Chondrocyte (in vitro differentiated cells): ENCODE measurements around the gene P3H3. TPM values are rescaled to one million over a fixed set of nuclear protein-coding genes. Genes with fewer than 3 reads are reported as not detected.

Experiments
- DNase-seq: peaks from one replicate; pipeline ENCODE4 v3.0.0; 2021; ENCODE audit warnings: mixed read lengths, low spot score
- H3K27ac Mint-ChIP-seq: one replicate; pipeline ENCODE4 v1.8.0; 2021; ENCODE audit warnings: mild to moderate bottlenecking, moderate library complexity, mixed read lengths; ENCODE audit not compliant: unreplicated experiment
- H3K27me3 Mint-ChIP-seq: 2 replicates; pipeline ENCODE4 v1.8.0; 2021; ENCODE audit warnings: low read depth, mixed read lengths
- H3K36me3 Mint-ChIP-seq: 2 replicates; pipeline ENCODE4 v1.8.0; 2021; ENCODE audit warnings: low read depth, mixed read lengths
- H3K4me1 Mint-ChIP-seq: 2 replicates; pipeline ENCODE4 v1.8.0; 2021; ENCODE audit warnings: low read depth, mild to moderate bottlenecking, mixed read lengths
- H3K4me3 Mint-ChIP-seq: one replicate; pipeline ENCODE4 v1.8.0; 2021; ENCODE audit warnings: mild to moderate bottlenecking, moderate library complexity, mixed read lengths; ENCODE audit not compliant: unreplicated experiment
- H3K9me3 Mint-ChIP-seq: 2 replicates; pipeline ENCODE4 v1.8.0; 2021; ENCODE audit warnings: low read depth, mixed read lengths
- total RNA-seq: library from RNA; stranded (reverse); gene quantifications from 3 replicates; pipeline ENCODE4 v1.2.1, GENCODE V29; 2021
- TF ChIP-seq, protein P1 (sequence below): fragments of 200-600 bp; sonication (generic); IDR thresholded peaks from 2 replicates; pipeline ENCODE4 v1.5.0; 2021; ENCODE audit warnings: antibody characterized with exemption, mild to moderate bottlenecking, moderate library complexity

The P3H3 gene
- total RNA-seq, 1 donor from 2014 or later, result 114 TPM

DNA sequence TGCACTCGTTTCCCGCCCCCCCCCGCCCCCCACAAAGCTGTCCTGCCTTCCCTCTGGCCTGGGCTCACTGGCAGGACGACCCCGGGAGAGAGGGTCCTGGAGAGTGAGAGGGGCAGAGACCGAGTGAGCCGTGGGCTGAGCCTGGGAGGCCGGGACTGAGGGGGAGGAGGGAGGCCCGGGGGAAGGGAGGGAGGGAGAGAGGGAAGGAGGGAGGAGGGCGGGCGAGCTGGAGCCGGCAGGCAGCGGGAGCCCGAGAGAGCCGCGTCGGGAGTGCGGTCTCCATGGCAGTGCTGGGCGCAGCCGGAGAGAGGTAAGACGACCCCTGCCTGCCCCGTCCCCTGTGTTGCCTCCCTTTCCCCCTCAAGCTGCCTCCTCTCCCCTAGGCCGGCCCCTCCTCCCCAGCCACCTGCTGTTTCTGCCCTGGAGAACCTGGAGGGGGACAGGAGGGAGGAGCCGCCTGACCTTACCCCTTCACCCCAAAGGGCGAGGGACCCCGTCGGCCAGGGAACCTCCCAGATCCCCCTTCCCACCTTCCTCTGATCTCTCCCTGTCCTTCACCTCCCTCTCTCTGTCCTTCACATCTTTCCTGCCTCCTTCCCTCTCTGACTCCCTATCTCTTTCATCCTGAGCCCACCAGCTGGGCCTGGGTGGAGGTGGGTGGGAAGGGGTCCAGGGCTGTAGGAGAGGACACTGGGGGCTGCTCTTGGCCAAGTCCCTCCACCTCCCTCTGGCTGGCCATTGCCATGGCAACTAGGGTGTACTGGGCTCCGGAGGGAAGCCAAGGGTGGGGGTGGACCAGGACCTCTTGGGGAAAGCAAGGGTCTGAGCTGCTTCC is 6.4 kb upstream of the P3H3 start, which contains the start of gene GPR162:
TSS of gene GPR162 (plus strand) at position 231 of the 835 bp plus-strand sequence. CDS start 2,078 bp downstream, outside the sequence.
- H3K36me3 Mint-ChIP-seq, result no peaks in the 10 kb centered on the region
- no peaks in the 10 kb centered on the region for H3K9me3 Mint-ChIP-seq
- H3K27me3 Mint-ChIP-seq, result peaks cover 3% of the 10 kb centered on the region
- H3K4me1 Mint-ChIP-seq, result peaks cover 45% of the 10 kb centered on the region
- TF ChIP-seq, protein P1, sequence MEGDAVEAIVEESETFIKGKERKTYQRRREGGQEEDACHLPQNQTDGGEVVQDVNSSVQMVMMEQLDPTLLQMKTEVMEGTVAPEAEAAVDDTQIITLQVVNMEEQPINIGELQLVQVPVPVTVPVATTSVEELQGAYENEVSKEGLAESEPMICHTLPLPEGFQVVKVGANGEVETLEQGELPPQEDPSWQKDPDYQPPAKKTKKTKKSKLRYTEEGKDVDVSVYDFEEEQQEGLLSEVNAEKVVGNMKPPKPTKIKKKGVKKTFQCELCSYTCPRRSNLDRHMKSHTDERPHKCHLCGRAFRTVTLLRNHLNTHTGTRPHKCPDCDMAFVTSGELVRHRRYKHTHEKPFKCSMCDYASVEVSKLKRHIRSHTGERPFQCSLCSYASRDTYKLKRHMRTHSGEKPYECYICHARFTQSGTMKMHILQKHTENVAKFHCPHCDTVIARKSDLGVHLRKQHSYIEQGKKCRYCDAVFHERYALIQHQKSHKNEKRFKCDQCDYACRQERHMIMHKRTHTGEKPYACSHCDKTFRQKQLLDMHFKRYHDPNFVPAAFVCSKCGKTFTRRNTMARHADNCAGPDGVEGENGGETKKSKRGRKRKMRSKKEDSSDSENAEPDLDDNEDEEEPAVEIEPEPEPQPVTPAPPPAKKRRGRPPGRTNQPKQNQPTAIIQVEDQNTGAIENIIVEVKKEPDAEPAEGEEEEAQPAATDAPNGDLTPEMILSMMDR, result no peak
- H3K27ac Mint-ChIP-seq, result peak within 1 kb of the TSS; percentile 71
- DNase-seq, result no peak
- peak within 1 kb of the TSS; percentile 78 for H3K4me3 Mint-ChIP-seq

DNA sequence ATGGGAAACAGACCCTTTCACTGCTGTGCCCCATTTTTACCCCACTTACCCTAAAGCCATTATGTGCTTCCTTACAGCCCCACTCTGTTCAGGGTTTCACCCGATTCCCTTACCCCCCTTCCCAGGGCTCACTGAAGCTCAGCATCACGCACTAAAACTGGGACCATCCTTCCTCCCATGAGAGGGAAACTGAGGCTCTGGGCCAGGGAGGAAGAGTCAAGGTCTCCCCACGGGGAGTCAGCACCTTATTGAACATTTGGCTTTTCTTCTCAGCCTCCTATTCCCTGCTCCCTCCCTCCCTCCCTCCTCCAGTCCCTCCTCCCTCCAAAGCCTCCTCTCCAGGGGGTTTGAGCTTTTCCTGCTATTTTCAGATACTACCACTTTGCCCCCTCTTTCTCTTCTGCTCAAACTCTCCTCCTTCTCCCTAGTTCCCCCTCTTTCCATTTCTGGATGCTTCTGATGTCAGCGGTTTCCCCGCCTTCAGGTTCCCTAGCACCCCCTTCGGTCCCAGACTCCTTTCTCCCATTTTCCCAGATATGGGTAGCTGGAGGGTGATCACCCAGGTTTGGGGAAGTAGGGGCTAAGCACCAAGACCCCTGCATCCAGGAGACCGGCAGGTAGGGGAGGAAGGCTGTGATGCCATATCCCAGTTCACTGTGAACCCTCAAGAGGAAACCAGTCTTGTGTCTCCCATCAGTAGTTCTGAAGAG is 5.6 kb upstream of the P3H3 start:
- DNase-seq, result no peak
- no peaks in the 10 kb centered on the region for H3K9me3 Mint-ChIP-seq
- no peak overlapping the region for H3K27ac Mint-ChIP-seq
- H3K27me3 Mint-ChIP-seq, result peaks cover 3% of the 10 kb centered on the region
- H3K36me3 Mint-ChIP-seq, result no peaks in the 10 kb centered on the region
- TF ChIP-seq, protein P1, result no peak
- H3K4me1 Mint-ChIP-seq, result peaks cover 52% of the 10 kb centered on the region
- H3K4me3 Mint-ChIP-seq, result peak overlapping the region; percentile 78

DNA sequence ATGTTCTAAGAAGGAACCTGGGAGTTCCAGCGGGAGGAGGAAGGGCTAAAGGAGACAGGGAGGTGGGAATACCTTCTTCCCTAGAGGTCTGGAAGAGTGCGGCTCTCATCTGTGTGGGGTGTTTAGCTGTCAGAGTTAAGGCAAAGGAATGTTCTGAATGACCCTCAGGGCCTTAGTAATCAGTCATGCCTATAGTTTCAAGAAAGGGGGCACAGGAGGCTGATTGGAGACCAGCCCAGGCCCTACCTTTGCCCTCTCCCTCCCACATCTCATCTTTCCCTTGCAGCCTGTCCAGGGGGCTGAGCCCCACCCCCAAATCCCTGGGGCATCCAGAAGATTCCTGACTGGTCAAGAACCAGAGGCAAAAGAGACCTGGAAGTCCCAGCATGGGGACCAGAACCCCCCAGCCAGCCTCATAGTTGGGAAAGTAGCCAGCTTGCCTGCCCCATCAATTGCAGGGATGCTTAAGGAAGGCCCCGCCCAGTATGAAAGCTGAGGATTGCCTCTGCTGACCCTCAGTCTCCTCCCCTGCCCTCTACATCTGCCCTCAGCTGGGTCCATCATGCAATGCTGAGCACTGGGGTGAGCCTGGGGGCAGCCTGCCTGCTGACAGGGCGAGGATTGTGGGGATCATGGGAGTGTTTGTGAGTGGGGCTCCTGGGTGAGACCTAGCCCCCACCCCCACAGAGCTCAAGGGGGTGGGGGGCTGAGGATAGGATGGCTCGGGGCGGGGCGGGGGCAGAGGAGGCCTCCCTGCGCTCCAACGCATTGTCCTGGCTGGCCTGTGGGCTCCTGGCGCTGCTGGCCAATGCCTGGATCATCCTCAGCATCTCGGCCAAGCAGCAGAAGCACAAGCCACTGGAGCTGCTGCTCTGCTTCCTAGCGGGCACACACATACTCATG is 4.8 kb upstream of the P3H3 start:
- Mint-ChIP-seq H3K36me3 (no peaks in the 10 kb centered on the region), H3K4me1 (peaks cover 56% of the 10 kb centered on the region), H3K9me3 (no peaks in the 10 kb centered on the region), H3K27me3 (no peaks in the 10 kb centered on the region), H3K4me3 (no peak overlapping the region), H3K27ac (peak overlapping the region; percentile 10)
- TF ChIP-seq, protein P1, result no peak
- no peak for DNase-seq

DNA sequence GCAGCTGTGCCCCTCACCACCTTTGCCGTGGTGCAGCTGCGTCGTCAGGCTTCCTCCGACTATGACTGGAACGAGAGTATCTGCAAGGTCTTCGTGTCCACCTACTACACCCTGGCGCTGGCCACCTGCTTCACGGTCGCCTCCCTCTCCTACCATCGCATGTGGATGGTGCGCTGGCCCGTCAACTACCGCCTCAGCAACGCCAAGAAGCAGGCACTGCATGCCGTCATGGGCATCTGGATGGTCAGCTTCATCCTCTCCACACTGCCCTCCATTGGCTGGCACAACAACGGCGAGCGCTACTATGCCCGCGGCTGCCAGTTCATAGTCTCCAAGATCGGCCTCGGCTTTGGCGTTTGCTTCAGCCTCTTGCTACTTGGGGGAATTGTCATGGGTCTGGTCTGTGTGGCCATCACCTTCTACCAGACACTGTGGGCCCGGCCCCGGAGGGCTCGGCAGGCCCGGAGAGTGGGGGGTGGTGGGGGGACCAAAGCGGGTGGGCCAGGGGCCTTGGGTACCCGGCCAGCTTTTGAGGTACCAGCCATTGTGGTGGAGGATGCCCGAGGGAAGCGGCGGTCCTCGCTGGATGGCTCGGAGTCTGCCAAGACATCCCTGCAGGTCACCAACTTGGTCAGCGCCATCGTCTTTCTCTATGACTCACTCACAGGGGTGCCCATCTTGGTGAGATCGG is 4.0 kb upstream of the P3H3 start:
- no peaks in the 10 kb centered on the region for H3K9me3 Mint-ChIP-seq
- H3K27ac Mint-ChIP-seq, result no peak overlapping the region
- no peaks in the 10 kb centered on the region for H3K36me3 Mint-ChIP-seq
- TF ChIP-seq, protein P1, result no peak
- no peak overlapping the region for H3K4me3 Mint-ChIP-seq
- no peaks in the 10 kb centered on the region for H3K27me3 Mint-ChIP-seq
- DNase-seq, result no peak
- peaks cover 56% of the 10 kb centered on the region for H3K4me1 Mint-ChIP-seq
